ENCODE data around the gene PRRC2A.
A peak's percentile ranks its signal among the peaks of the same experiment; 100 is the strongest.

PRRC2A gene

GRCh38 chr6:31669676-31670075 is 49.2 kb downstream of the PRRC2A start, which contains the start of gene LY6G5B:
TSS of gene LY6G5B (plus strand) at chr6:31669976. CDS start at chr6:31670951, 975 bp downstream.
- TF ChIP-seq, protein P1, sequence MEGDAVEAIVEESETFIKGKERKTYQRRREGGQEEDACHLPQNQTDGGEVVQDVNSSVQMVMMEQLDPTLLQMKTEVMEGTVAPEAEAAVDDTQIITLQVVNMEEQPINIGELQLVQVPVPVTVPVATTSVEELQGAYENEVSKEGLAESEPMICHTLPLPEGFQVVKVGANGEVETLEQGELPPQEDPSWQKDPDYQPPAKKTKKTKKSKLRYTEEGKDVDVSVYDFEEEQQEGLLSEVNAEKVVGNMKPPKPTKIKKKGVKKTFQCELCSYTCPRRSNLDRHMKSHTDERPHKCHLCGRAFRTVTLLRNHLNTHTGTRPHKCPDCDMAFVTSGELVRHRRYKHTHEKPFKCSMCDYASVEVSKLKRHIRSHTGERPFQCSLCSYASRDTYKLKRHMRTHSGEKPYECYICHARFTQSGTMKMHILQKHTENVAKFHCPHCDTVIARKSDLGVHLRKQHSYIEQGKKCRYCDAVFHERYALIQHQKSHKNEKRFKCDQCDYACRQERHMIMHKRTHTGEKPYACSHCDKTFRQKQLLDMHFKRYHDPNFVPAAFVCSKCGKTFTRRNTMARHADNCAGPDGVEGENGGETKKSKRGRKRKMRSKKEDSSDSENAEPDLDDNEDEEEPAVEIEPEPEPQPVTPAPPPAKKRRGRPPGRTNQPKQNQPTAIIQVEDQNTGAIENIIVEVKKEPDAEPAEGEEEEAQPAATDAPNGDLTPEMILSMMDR (conservative IDR thresholded peaks at IDR 0.05) = no peak
- H3K27ac ChIP-seq = no peak within 1 kb of the TSS

DNA sequence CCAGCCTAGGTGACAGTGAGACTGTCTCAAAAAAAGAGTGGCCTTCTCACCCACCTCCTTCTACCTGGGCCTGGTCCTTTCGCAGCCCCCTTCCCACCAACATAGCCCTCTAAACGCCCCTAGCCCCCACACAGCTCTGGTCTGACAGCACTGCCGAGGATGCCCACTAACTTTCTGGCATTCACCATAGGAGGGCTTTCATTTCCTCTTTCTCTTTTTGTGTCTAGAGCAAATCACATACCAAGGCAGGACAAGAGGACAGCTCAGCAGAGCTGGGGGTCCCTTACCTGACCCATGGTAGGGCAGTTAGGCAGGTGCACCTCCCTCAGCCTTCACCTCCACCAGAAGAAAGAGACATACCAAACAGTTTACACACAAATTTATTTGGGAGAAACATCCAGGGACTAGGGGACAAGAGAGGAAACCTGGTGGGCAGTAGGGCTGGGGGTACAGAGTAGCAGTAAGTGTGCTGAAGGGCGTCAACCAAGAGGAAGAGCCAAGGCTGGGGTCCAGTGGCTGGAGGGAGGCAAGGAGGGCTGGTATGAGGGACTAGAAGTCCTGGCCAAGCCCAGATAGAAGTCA is 55.9 kb downstream of the PRRC2A start:
- no peak overlapping the region for H3K27ac ChIP-seq
- TF ChIP-seq, protein P1 (conservative IDR thresholded peaks at IDR 0.05) = no peak

GRCh38 chr6:31676904-31677303 is 56.4 kb downstream of the PRRC2A start:
- H3K27ac ChIP-seq = no peak overlapping the region
- TF ChIP-seq, protein P1 (conservative IDR thresholded peaks at IDR 0.05) = no peak

GRCh38 chr6:31677955-31678354 is 57.4 kb downstream of the PRRC2A start:
- TF ChIP-seq, protein P1 (conservative IDR thresholded peaks at IDR 0.05) = no peak
- H3K27ac ChIP-seq = no peak overlapping the region

DNA sequence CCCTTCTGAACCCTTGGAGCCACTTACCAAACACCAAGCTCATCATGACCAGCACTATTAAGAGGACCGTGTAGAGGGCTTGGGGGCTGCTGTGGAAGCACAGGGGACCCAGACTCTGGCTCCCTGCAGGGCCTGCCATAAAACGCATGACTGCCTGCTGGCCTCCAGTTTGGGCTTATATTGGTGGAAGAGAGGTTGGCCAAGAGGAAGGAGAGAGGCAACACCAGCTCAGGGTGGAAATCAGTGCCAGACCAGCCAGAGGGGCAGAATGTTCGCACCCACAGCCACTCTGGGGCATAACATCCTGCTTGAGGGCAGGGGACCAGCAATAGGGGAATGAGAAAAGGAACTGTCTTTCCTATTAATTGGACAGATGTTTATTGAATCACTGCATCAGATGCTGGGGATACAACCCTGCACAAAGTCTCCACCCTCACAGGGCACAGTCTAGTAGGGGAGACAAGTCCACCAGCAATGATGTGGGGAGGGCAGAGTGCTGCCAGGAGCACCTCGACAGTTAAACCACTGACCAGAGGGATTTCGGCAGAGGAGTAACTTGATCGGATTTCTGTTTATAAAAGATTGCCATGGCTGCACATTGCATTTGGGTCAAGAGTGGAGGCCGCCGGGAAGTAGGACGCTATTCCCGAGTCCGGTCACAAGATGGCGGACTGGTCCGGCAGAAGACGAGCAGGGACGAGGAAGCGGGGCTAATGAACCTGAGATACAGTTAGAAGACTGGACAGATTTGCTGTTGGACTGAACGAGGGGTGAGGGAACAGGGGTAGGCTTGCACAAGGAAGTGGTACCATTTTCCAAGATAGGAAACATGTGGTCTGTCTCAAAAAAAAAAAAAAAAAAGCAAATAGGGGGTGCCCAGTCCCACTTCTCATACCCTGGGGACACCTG is 60.0 kb downstream of the PRRC2A start, which contains the start of gene LY6G5C:
Gene LY6G5C (minus strand): TSS at position 842 of the 909 bp plus-strand sequence. CDS start 694 bp downstream, at position 148.
- TF ChIP-seq, protein P1 (conservative IDR thresholded peaks at IDR 0.05) = peak; percentile 75
- H3K27ac ChIP-seq = peak within 1 kb of the TSS; percentile 78

DNA sequence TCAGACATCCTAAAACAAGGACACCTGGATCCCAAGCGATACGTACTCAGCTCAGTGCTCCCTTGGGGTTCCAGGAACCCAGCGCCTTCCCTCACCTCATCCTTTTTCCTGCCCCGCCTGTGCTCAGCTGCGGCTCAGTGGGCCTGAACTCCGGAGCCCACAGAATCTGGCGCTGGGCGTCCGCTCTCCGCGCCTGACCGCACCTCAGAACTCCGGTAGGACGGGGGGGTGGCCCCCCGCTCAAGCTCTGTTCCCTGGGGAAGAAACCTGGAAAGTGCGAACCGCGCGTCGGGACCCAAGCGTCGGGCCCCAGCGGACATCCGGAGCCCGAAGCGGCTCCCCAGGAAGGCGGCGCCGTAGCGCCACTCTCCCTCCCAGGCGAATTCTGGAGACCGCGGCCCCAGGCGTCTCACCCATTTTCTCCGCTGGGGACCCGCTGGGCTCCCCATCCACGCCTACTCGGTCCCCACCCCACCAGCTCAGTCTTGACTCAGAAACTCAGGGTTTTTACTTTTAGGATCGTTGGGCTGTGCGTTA is 60.7 kb downstream of the PRRC2A start:
- peak overlapping the region; percentile 78 for H3K27ac ChIP-seq
- TF ChIP-seq, protein P1 (conservative IDR thresholded peaks at IDR 0.05) = no peak

- no peak overlapping the region for H3K27ac ChIP-seq
- TF ChIP-seq, protein P1 (conservative IDR thresholded peaks at IDR 0.05) = no peak
These were observed 63.1 kb downstream of the PRRC2A start for GRCh38 chr6:31683591-31683990.

All from VCaP (cell line).